ENCODE results near the gene DPF3.

Gene DPF3

GRCh38 chr14:72833174-72833573 is 60.7 kb downstream of the DPF3 start:
- DNase-seq, result no peak

GRCh38 chr14:72830786-72831594 is 62.9 kb downstream of the DPF3 start:
- no peak for DNase-seq

GRCh38 chr14:72830356-72830755 is 63.5 kb downstream of the DPF3 start:
- DNase-seq, result no peak

- no peak for DNase-seq
Observed at GRCh38 chr14:72828604-72829003, 65.3 kb downstream of the DPF3 start.

- DNase-seq, result no peak
Observed at GRCh38 chr14:72826039-72826438, 67.9 kb downstream of the DPF3 start.

GRCh38 chr14:72825486-72825885 is 68.4 kb downstream of the DPF3 start:
- DNase-seq, result no peak

GRCh38 chr14:72824051-72824450 is 69.8 kb downstream of the DPF3 start:
- DNase-seq, result no peak

- no peak for DNase-seq
Observed at GRCh38 chr14:72822946-72823611, 70.8 kb downstream of the DPF3 start.

GRCh38 chr14:72818998-72819397 is 74.9 kb downstream of the DPF3 start:
- no peak for DNase-seq

- DNase-seq, result no peak
Observed at GRCh38 chr14:72816287-72816686, 77.6 kb downstream of the DPF3 start.

- DNase-seq, result no peak
Observed at GRCh38 chr14:72815430-72815829, 78.5 kb downstream of the DPF3 start.

GRCh38 chr14:72812292-72812851 is 81.5 kb downstream of the DPF3 start:
- DNase-seq, result no peak

- DNase-seq, result no peak
Observed at GRCh38 chr14:72810201-72810600, 83.7 kb downstream of the DPF3 start.

- no peak for DNase-seq
Observed at GRCh38 chr14:72809063-72809462, 84.8 kb downstream of the DPF3 start.

GRCh38 chr14:72808564-72808963 is 85.3 kb downstream of the DPF3 start:
- no peak for DNase-seq

GRCh38 chr14:72802588-72802946 is 91.3 kb downstream of the DPF3 start:
- DNase-seq, result no peak

- no peak for DNase-seq
Observed at GRCh38 chr14:72801836-72802587, 91.9 kb downstream of the DPF3 start.

- no peak for DNase-seq
Observed at GRCh38 chr14:72801381-72801812, 92.5 kb downstream of the DPF3 start.

- DNase-seq, result no peak
Observed at GRCh38 chr14:72800848-72801370, 93.0 kb downstream of the DPF3 start.

- no peak for DNase-seq
Observed at GRCh38 chr14:72800296-72800695, 93.6 kb downstream of the DPF3 start.

- DNase-seq, result no peak
Observed at GRCh38 chr14:72796935-72797334, 97.0 kb downstream of the DPF3 start.

- no peak for DNase-seq
Observed at GRCh38 chr14:72793156-72793939, 100.6 kb downstream of the DPF3 start.
